Purkinje cell (primary cell): Measurements from ENCODE around the gene FAM25C. TPM values are rescaled to one million over a fixed set of nuclear protein-coding genes. Genes with fewer than 3 reads are reported as not detected.

Experiments used
- polyA plus RNA-seq: library from polyadenylated mRNA; unstranded; fragments of >200 nt; fragmentation: Nextera tagmentation; gene quantifications from 2 replicates; pipeline ENCODE4 v1.2.1, GENCODE V29; 2014

FAM25C gene
- not detected in 2 replicates for polyA plus RNA-seq

GRCh38 chr10:47999691-48000090, at the start of gene FAM25C:
TSS of gene FAM25C (minus strand) at chr10:47999791. CDS start at chr10:47999765, 26 bp downstream.

Other genes starting within 250 kb of the FAM25C start
- gene SYT15B, start 236.2 kb downstream of the FAM25C start, polyA plus RNA-seq, result 0.92 TPM in 1 of 2 replicates, not detected in the other
- gene NPY4R2, start 81.1 kb downstream of the FAM25C start, polyA plus RNA-seq, result not detected in 2 replicates